Measurements from ENCODE around the gene PASD1. TPM values are rescaled to one million over a fixed set of nuclear protein-coding genes. Genes with fewer than 3 reads are reported as not detected.
A peak's percentile ranks its signal among the peaks of the same experiment; 100 is the strongest.

PASD1 gene
- total RNA-seq, 2 donors from 2014 or later: not detected

DNA sequence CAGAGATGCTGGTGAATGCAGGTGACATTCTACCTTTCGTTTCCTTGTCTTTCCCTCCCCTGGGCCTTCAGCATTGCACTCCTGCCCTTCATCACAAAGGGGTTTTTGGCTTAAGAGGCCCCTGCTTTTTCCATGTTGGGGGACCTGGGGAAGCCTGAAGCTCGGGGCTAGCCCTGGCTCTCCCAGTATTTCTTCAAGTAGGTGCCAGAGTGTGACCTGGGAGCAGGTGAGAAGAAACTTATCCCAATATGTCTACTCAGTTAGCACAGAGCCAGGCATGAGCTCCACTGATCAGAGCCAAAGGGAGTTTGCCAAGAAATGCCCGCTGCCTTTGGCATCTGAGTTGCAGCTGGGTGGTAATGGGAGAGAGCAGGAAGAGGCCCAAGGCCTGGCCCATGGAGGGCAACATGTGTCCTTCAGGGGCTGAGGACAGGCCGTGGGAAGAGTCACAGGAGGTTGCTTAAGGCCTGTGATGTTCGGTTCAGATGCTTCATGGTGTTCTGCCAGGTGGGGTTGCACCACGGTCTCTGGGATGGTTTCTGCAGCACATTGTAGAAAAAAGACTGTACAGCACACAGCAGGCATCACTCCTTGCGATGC, 139.4 kb downstream of the PASD1 start:
- H3K4me3 ChIP-seq: no peak overlapping the region
- H3K27ac ChIP-seq: no peak overlapping the region
- no peaks in the 10 kb centered on the region for H3K9me3 ChIP-seq
- no peaks in the 10 kb centered on the region for H3K36me3 ChIP-seq
- H3K27me3 ChIP-seq: no peaks in the 10 kb centered on the region
- TF ChIP-seq, protein P1, sequence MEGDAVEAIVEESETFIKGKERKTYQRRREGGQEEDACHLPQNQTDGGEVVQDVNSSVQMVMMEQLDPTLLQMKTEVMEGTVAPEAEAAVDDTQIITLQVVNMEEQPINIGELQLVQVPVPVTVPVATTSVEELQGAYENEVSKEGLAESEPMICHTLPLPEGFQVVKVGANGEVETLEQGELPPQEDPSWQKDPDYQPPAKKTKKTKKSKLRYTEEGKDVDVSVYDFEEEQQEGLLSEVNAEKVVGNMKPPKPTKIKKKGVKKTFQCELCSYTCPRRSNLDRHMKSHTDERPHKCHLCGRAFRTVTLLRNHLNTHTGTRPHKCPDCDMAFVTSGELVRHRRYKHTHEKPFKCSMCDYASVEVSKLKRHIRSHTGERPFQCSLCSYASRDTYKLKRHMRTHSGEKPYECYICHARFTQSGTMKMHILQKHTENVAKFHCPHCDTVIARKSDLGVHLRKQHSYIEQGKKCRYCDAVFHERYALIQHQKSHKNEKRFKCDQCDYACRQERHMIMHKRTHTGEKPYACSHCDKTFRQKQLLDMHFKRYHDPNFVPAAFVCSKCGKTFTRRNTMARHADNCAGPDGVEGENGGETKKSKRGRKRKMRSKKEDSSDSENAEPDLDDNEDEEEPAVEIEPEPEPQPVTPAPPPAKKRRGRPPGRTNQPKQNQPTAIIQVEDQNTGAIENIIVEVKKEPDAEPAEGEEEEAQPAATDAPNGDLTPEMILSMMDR (IDR thresholded peaks at IDR 0.05): no peak
- no peak for DNase-seq (ENCODE audit: low spot score)
- no peaks in the 10 kb centered on the region for H3K4me1 ChIP-seq

DNA sequence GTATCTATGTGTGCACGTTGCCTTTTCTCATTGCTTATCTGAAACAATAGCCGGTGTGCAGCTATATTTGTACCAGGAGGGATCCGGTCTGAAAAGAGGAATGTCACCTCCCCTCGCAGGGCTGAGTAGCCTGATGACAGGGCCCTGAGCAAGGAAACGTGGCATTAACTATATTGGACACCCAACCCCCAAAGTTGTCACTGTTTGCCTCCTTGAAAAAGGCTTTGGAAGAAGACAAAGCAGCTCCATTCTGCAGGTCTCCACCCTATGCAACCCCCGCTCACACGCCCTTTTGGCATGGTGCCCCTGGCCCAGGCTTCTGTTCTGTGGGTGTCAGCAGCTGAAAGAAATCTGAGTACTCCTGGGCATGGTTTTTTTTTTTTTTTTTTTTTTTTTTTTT, 140.0 kb downstream of the PASD1 start:
- no peak for DNase-seq (ENCODE audit: low spot score)
- Histone ChIP-seq H3K4me1 (no peaks in the 10 kb centered on the region), H3K27me3 (no peaks in the 10 kb centered on the region), H3K9me3 (no peaks in the 10 kb centered on the region), H3K36me3 (no peaks in the 10 kb centered on the region), H3K4me3 (no peak overlapping the region), H3K27ac (no peak overlapping the region)
- TF ChIP-seq, protein P1 (IDR thresholded peaks at IDR 0.05): no peak

DNA sequence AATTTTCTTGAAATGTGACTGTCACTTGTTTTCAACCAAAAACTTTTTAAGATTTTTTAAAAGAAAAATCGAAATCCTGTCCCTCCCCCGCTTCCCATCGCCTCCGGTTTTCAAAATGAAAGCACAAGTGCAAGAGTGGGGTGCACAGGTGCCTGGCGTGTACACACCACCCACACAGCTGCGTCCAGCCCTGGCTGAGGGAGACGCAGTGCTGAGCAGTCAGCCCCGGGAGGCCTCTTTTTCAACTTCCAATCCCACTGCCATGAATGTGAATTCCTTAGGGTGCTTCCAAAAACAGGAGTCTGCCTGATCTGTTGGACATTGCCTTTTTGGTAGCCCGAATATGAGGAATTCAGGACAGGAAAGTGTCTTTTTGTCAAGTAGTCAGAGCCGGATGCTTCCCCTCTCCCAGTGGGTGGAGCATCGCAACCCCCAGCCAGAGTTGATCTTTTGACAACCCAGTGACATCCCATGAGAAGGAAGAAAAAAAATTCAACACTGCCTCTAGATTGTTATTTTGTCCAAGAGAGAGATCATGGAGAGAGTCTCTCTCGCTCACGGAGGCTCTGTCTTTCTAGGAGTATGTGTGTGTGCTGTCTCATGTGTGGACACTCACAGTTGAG, 140.7 kb downstream of the PASD1 start:
- Histone ChIP-seq H3K4me3 (peak overlapping the region in 1 of 2 donors; percentile 29), H3K27ac (peak overlapping the region in 1 of 2 donors; percentile 27), H3K36me3 (no peaks in the 10 kb centered on the region), H3K27me3 (no peaks in the 10 kb centered on the region), H3K4me1 (no peaks in the 10 kb centered on the region), H3K9me3 (no peaks in the 10 kb centered on the region)
- no peak for DNase-seq (ENCODE audit: low spot score)
- TF ChIP-seq, protein P1 (IDR thresholded peaks at IDR 0.05): no peak

GRCh38 chrX:151708821-151709220, 145.3 kb downstream of the PASD1 start:
- no peak overlapping the region for H3K4me3 ChIP-seq
- TF ChIP-seq, protein P1 (IDR thresholded peaks at IDR 0.05): no peak
- no peaks in the 10 kb centered on the region for H3K9me3 ChIP-seq
- no peak for DNase-seq (ENCODE audit: low spot score)
- H3K27me3 ChIP-seq: no peaks in the 10 kb centered on the region
- H3K36me3 ChIP-seq: no peaks in the 10 kb centered on the region
- H3K27ac ChIP-seq: no peak overlapping the region
- H3K4me1 ChIP-seq: no peaks in the 10 kb centered on the region

DNA sequence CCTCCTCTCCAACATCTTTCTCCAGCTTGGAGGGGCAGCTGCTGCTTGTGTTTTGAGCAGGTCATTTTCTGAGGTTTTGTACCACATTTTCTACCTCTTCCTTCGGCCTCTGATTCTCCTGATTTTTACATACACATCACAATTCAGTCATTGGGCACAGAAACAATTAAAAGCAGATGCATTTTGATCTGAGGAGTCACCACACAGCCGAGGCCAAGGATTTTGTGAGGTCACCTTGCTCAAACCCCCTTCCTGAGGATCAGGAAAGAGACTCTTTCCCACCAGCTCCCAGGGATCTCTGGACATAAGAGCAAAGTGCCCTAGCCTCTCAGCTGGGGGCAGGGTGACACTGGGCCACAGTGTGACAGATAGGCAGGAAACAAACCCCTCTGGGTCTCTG, 147.0 kb downstream of the PASD1 start:
- H3K27ac ChIP-seq: no peak overlapping the region
- no peaks in the 10 kb centered on the region for H3K27me3 ChIP-seq
- no peak for DNase-seq (ENCODE audit: low spot score)
- no peaks in the 10 kb centered on the region for H3K4me1 ChIP-seq
- TF ChIP-seq, protein P1 (IDR thresholded peaks at IDR 0.05): no peak
- H3K36me3 ChIP-seq: no peaks in the 10 kb centered on the region
- H3K4me3 ChIP-seq: no peak overlapping the region
- no peaks in the 10 kb centered on the region for H3K9me3 ChIP-seq

- Histone ChIP-seq H3K27ac (no peak overlapping the region), H3K9me3 (no peaks in the 10 kb centered on the region)
These were observed 147.7 kb downstream of the PASD1 start for GRCh38 chrX:151711154-151711553.

More at GRCh38 chrX:151711154-151711553, 147.7 kb downstream of the PASD1 start:
- Histone ChIP-seq H3K4me3 (no peak overlapping the region), H3K4me1 (no peaks in the 10 kb centered on the region), H3K36me3 (no peaks in the 10 kb centered on the region), H3K27me3 (no peaks in the 10 kb centered on the region)
- DNase-seq (ENCODE audit: low spot score): no peak
- TF ChIP-seq, protein P1 (IDR thresholded peaks at IDR 0.05): no peak

Data from right atrium auricular region (tissue), 2 donors.